NCI-H187 treated with DMSO at 0.1 percent for 48 hours (cell line): ENCODE measurements around the gene VAV1.

Experiments used
- DNase-seq: peaks from one replicate; lab custom pipeline; 2025; lab: John Stamatoyannopoulos, UW

VAV1 gene

DNA sequence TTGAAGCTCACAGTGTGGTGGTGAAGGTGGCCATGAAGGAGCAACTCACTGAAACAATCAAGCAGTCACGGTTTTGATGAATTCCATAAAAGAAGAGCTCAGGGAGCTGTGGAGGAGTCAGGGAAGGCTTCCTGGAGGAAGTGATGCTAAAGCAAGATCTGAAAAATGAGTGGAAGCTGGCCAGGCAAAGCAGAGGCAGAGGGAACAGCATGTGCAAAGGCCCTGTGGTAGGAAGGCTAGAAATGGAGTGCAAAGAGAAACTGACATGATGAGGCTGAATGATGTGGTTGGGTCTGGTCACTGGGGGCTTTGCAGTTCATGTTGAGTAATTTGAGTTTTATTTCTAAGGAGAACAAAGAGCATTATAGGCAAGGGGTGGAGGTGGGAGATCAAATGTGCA, 121.8 kb downstream of the VAV1 start:
- DNase-seq = no peak

GRCh38 chr19:6903446-6903845, 130.9 kb downstream of the VAV1 start:
- DNase-seq = no peak

DNA sequence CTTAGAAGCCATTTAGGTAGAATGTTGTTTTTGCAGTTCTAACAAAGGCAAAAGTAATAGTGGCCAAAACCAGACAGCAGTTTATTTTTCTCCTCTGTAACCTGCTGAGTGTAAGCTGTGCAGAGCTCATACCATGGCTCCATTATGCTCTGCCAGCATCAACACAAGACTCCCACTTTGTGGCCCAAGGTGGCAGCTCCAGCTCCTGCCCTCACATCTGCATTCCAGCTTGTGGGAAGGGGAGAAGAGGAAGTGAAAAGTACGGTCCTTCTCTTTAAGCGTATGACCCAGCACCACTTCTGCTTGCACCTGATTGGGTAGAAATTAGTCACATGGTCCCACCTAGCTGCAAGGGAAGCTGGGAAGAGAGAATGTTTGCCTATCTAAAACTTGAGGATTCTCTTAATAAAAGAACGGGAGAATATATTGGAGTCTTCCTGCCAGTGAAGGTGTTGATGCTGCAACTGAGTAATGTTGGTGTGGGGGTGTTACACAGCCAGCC, 134.1 kb downstream of the VAV1 start:
- no peak for DNase-seq
